Activated effector memory CD4-positive, alpha-beta T cell treated with Interleukin-2 at 50 U/mL for 16 hours (primary cell): ENCODE measurements around the gene GPR21.

Source experiments
- DNase-seq: peaks from one replicate; pipeline ENCODE4 v3.0.0-alpha.2; 2020

The GPR21 gene, protein sequence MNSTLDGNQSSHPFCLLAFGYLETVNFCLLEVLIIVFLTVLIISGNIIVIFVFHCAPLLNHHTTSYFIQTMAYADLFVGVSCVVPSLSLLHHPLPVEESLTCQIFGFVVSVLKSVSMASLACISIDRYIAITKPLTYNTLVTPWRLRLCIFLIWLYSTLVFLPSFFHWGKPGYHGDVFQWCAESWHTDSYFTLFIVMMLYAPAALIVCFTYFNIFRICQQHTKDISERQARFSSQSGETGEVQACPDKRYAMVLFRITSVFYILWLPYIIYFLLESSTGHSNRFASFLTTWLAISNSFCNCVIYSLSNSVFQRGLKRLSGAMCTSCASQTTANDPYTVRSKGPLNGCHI

DNA sequence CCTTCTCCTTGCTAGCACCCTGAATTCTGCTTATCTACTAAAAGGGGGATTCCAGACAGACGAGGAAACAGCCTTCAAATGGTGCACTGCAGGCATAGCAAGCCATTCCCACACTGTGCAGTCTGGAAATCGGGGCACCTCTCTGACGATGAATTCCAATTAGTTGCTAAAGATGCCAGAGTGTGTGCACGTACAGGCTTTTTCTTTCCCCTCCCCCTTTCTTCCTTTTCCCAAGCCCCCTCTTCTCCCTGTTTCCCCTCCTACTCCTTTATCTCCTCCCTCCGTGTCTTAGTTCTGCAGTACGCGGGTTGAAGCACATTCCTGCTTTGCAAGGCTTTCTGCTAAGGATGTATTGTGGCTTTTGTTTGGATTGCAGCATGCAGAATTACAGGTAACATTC, at the start of gene GPR21:
TSS of gene GPR21 (plus strand) at position 316 of the 400 bp plus-strand sequence. CDS start 900 bp downstream, outside the sequence.
- DNase-seq = no peak

DNA sequence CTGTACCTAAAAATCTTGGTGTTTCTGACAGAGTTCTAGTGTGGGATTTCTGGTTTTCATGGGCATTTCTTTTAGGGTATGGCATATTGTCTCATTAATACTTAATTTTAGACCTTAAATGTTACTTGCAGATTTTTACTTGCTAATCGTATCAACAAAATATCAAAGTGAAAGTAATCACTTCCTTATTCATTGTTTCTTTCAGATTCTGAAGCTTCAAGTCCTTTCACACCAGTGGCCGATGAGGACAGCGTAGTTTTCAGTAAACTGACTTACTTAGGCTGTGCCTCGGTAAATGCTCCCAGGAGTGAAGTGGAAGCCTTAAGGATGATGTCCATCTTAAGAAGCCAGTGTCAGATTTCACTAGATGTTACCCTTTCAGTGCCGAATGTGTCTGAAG, 47.5 kb upstream of the GPR21 start:
- DNase-seq = no peak

DNA sequence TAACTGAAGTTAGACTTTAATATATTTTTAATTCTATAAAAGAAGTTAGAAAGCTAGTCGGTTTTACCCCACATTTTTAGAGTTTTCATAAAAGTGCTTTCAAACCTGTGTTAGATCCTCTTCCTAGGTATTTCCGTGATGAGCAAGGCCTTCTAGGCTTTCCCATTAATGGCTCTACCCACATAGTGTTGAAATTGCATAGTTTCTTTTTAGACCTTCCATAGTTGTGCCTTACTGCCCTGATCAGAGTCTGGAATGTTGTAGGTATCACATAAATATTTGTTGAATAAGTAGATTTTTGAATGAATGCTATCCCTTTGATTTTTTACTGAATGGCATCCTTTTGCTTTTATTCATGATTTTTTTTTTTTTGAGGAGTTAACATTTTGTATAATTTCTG, 45.3 kb upstream of the GPR21 start:
- no peak for DNase-seq

DNA sequence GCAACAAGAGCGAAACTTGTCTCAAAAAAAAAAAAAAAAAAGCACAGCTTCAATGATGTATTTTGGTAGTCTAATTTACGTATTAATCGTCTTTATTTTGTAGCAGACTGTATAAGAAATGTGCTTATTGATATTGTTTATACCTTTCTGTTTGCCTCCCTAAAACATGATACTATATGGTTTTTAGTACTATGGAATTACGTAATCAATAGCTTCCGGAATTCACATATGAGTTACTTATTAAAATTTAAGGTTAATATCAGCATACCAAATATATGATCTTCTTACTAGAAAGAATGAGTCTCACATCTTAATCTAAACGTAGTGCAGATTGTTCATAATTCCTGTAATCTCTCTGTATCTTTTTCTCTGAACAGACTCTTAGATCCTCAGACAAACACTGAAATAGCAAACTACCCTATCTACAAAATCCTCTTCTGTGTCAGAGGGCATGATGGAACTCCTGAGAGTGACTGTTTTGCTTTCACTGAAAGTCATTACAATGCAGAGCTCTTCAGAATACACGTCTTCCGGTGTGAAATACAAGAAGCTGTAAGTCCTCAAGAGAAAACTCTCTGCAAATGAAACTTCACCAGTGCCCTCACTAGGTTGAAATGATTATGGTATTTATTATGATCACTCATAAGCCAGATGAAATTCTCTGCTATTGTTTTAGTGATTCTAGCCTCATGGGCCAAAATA, 44.4 kb upstream of the GPR21 start:
- no peak for DNase-seq

DNA sequence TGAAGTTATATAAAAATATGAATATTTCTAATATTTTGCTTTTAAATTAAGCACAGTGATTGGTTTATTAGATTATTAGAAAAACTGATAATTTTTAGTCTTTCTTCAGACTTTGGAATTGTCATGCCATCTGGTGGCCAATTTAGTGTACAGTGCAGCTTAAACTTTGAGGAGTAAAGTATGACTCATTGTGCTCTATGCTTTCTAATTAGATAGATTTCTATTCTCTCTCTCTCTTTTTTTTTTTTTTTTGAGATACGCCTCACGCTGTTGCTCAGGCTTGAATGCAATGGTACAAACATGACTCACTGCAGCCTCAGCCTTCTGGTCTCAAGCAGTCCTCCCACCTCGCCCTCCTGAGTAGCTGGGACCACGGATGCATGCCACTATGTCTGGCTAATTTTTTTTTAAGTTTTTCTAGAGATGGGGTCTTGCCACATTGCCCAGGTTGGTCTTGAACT, 42.1 kb upstream of the GPR21 start:
- no peak for DNase-seq

DNA sequence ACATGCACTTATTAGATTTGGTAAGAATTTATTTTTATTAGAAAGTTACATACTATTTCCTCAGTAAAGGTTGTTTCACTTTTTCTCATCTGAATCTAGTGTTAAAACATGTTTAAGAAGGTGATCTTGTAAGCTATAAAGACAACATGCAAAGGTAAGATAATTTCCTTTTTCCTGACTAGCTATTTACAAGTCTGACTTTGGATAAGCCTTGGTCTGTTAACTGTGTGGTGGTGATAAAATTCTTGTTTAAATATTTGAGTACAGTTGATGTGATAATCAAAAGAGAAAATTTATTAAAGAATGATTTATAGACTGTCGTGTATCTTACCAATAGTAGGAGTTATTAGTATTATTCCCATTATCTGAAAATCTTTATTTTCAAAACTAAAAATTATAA, 36.9 kb upstream of the GPR21 start:
- DNase-seq = no peak

DNA sequence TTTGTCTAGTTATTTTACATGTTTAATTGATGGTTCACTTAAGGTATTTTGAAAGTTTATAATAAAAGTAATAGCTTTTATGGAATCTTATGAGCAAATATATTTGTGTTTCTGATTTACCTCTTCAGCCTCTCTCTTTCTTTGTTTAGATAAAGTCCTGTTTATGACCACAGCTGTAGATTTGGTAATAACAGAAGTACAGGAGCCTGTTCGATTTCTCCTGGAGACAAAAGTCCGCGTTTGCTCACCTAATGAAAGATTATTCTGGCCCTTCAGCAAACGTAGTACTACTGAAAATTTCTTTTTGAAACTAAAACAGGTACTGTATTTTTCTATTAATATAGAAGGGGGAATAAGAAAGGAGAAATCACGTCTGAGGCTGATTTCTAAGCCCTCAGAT, 35.0 kb upstream of the GPR21 start:
- DNase-seq = no peak

DNA sequence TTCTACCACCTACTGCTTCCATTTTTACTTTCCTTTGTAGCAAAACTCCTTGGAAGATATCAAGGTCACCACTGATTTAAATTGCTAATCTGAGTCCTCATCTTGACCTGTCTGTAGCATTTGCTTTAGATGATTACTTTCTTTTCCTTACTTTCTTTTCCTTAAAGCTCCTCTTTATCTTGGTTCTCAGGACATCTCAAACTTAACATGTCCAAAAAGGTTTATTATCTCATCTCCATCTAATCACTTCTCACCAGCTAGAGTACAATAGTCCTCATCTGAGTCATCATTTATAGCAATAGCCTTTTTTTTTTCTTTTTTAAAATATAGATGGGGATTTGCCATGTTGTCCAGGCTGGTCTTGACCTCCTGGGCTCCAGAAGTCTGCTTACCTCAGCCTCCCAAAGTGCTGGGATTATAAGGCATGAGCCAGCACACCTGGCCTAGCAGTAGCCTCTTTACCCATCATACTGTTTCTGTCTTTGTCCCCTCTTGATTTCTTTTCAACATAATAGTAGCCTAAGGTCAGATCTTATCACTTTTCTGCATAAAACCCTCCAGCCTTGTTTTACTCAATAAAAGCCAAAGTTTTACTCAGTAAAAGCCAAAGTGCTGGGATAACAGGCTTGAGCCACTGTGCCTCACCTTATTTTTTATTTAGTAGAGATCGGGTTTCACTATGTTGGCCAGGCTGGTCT, 32.9 kb upstream of the GPR21 start:
- no peak for DNase-seq

DNA sequence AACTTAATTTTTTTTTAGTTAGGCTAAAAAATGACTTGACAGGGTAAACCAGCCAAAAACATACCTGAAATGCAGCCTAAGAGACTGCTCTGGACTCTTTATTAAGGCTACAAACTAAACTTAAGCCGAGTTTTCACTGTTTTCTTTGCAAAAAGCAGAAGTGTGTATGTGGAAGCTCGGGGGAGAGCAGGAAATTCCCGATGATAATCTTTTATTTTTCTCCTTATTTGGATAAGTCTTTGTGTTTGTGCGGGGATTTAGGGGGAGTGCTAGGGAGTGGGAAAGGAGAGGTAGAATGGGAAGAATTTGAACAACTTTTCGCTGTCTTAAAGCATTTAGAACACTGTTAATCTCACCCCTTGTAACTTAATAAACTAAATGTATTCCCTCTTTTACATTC, 30.7 kb upstream of the GPR21 start:
- DNase-seq = no peak

DNA sequence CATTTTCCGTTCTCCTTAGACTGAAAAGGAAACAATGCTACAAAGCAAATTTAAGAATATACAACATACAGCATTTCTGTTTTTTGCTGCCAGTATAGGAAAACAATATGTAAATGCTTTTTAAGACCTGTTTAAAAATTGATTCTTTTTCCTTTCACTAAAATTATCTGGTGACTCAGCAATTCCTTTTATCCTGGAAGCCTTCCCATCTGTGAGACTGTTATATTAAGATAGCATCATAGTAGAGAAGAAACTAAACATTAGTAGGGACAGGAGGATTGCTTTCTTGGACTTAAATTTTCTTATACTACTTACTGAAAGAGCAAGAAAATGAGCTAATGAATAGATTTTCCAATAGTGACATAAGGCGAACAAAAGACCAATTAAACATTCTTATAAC, 30.0 kb upstream of the GPR21 start:
- DNase-seq = no peak

DNA sequence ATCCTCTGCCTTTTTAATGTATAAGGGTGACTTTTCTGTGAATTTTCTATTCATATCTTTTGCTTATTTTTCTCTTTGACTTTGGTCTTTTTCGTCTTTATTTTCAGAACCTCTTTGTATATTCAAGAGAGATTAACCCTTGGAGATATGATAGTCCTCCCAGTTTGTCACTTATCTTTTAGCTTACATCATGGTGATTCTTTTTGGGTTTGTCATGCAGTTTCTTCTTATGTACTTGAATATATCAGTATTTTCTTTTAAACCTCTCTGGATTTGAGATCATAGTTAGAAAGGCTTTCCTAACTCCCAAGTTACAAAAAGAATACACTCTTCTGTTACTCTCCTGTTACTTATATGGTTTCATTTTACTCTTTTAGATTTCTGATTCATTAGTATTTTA, 27.5 kb upstream of the GPR21 start:
- DNase-seq = no peak

DNA sequence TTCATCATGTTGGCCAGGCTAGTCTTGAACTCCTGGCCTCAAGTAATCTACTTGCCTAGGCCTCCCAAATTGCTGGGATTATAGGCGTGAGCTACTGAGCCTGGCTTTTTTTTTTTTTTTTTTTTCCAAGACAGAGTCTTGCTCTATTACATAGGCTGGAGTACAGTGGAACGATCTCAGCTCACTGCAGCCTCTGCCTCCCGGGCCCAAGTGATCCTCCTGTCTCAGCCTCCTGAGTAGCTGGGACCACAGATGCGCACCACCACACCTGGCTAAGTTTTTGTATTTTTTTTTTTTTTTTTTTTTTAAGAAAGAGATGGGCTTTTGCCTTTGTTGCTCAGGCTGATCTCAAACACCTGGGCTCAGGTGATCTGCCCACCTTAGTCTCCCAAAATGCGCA, 26.2 kb upstream of the GPR21 start:
- DNase-seq = no peak

DNA sequence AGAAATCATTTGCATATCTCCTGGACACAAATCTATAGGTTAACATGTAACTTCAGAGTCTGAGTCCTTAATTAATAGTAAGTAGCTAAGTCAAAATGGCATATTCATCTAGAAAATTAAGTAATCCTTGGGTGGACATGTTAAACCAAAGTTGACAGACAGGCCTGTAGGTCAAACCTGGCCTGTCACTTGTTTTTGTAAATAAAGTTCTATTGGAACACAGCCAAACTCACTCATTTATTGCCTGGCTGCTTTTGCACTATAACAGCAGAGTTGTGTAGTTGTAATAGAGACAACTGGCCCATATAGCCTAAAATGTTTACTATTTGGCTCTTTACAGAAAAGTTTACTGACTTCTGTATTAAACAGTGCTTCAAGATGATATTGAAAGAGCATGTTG, 24.6 kb upstream of the GPR21 start:
- no peak for DNase-seq

DNA sequence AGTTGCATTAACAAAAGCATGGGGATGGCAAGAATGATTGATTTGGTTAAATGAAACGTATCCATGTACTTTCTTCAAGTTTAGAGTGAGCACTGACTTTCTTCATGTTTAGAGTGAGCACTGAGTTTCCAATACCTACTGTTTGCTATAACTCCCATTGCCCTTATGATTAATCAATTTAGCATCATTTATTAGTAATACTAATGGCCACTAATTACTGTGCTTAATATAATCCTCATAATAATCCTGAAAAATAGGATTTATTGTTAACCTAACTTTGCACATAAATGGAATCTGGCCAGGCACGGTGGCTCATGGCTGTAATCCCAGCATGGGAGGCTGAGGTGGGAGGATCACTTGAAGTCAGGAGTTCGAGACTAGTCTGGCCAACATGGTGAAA, 22.1 kb upstream of the GPR21 start:
- DNase-seq = no peak

DNA sequence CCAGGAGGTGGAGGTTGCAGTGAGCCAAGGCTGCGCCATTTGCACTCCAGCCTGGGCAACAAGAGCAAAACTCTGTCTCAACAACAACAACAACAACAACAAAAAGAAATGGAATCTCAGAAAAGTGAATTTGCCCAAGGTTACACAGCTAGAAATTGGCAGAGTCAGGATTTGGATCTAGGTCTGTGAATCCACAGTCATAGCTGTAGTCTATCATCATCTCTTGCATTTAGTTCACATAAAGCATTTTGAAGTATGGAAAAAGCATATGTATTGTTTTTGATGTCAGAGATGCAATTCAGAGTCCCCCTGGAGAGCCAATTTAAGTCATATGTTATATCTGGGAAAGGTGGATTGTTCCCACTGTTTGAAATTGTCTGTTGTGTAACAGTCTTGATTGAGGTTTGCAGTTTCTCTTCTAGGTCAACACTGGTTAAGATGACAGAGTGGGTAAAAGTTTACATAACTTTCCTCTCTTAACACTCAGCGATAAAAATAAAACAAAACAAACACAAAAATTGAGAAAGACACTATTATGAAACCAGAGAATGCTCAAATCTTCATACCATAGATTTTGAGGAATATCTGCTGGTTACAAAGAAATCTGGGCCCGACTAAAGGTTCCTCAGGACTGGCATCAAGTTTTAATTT, 21.5 kb upstream of the GPR21 start:
- no peak for DNase-seq

DNA sequence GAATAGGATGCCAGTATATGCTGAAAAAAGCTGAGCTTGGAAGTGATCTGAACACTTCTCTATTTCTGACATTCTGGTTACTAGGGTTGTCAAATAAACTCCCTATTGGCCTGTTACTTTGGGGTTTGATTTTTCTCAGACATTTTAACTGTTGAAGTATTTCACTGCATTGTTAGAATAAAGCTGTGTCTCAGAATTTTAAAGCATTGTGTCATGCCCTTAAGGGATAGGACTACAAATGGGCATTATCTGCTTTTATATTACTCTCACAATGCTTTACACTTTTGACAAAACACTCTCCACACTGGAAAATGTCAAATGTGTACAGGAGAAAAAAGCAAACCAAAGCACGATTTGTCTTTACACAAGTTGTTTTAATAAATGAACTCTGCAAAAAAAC, 16.8 kb upstream of the GPR21 start:
- DNase-seq = no peak

DNA sequence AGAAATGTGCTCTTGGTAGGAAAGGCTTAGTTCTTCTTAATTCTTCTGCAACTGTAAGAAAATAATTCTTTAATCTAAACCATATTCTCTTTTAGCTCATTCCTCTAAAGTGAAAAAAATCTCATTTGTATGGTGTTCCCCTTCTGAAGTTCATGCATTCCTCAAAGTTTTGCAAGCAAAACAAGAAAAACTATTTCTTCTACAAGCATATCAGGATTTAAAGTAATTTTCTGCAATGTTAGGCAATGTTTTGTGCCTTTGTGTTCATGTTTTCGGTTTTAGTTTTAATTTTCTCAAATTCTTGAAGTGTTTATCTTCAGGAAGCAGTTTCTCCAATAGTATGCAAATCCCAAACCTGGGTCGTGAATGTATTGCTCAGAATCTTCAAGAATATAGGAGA, 12.7 kb upstream of the GPR21 start:
- no peak for DNase-seq

DNA sequence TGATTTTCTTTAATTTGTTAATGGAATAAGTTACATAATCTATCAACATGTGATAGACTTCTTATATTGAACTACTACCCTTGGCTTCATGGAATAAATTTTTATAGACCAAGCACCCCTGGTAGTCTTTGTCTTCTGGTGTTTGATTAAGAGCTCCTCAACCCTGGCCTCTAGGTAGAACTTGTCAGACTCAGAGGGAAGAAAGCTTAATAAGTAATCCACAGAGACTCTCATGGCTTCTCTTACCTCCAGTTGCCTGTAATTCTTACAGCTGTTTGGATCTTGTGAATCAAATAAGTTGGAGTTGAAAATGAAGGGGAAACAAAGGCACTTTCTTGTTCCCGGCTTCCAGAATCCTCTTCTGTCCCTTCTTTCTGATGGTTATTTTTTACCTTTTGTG, 7.0 kb upstream of the GPR21 start:
- DNase-seq = no peak

DNA sequence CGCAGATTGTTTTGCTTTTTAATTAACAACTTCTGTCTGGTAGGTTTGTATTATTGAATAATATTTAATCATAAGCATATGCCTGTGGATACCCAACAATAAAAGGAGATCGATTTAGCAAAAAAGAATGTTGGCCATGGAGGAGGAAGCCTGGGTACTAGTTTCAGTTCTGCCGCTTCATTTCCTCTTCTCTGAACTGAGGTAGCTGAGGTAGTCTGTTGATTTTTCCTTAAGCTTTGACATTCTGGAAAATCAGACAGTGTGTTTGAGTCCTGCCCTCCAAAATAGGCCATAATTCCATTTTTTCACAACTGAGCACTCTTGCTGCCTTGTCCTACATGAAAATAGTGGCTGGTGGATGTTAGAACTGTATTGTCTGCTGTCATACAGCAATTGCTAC, 6.0 kb upstream of the GPR21 start:
- no peak for DNase-seq

DNA sequence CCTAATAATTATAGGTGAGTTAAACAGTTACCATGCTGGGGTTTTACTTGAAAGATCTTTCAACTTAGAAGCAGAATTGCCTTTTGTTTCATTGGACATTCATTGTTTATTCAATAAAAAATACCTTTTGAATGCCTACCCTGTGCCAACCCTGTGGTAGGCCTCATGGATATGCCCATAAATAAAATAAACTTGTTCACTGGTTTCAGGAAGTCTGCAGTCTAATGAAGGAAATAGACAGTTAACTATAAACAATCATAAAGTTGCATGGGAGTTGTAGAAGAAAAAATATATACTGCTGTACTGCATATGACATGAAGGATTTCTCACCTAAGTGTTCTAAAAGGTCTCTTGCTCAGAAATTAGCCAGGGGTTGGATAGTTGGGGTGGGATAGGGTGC, 5.3 kb upstream of the GPR21 start:
- no peak for DNase-seq

DNA sequence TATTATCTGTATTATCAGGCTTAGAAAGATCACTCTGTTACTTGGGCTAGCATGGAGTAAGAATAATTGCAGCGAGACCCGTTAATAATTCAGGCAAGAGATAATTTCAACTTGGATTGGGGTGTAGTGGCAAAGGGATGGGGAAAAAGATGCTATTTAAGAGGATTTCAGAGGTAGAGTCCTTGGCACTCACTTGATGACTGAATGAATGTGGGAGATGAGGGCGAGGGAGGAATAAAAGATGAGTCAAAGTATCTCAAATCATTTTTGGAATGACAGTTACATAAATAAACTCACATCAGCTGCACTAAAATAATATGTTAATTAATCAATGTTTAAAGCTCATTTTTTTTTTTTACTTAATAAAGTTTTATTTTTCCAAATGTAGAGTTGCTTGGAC, 4.5 kb upstream of the GPR21 start:
- DNase-seq = no peak

DNA sequence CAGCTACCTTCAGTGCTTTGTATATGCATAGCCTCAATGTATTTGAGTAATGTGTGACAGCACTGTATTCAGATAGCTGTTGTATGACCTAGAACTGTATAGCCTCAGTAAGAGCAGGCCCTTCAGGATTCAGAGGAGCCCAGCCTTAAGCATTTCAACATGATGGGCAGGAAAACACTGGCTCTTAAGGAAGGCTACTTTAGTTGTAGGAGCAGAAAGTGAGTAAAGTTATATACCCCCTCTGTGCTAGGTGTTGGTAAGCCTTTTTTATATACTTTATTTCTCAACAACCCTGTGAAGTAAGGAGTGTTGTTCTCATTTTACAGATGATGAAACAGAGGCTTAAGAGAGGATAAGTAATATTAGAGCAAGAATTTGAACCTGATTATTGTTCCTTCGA, 1.5 kb upstream of the GPR21 start:
- no peak for DNase-seq

DNA sequence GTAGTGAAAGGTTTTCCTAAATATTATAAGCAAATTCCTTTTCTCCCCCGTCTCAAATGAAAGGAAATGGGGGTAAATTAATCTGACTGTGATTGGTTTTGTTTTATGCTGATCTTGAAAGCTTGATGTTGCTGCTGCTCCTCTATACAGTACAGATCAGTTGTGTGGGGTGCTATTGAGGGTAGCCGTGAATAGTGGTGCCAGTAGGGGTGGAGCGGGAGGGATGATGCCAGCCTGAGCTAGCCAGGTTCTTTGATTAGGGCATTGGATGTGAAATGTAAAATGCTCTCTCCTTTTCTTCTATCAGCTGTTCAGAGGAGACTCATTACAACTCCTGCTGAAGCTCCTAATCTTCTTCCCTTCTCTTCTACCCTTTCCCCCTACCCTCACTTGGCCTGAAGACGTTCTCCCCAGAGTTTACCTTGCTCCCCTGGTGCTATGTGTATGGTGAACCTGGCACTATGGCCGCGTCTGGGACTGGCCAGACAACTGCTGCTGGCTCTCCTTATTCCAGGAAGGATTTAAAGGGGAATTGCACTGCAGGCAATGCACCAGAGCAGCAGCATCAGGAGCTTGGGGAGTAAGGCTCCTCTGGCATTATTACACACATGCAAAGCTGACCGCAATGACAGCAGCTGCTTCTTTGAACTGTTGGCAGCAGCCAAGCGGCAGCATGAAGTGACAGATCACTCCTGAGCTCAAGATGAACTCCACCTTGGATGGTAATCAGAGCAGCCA, 566 bp downstream of the GPR21 start:
- no peak for DNase-seq
